ENCODE results near the gene LDHAL6B. TPM values are rescaled to one million over a fixed set of nuclear protein-coding genes. Genes with fewer than 3 reads are reported as not detected.
A peak's percentile ranks its signal among the peaks of the same experiment; 100 is the strongest.

LDHAL6B gene
- total RNA-seq: 1 to 10 TPM in 1 of 6 donors, not detected in 5; 2.1 TPM

DNA sequence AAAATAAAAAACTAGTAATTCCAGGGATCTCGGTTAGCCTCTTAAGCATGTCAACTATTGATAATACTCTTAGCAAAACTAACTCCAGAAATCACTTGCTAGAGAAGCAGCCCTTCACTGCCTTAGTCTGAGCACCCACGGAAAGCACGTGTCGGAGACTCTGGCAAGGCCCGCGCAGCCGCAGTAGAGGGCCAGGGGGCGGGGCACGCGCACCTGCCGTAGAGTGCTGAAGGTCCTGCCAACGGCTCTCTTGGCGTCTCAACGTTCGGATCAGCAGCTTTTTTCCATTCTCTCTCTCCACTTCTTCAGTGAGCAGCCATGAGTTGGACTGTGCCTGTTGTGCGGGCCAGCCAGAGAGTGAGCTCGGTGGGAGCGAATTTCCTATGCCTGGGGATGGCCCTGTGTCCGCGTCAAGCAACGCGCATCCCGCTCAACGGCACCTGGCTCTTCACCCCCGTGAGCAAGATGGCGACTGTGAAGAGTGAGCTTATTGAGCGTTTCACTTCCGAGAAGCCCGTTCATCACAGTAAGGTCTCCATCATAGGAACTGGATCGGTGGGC, at the start of gene LDHAL6B:
Gene LDHAL6B, plus strand, starts transcription at position 221 of the 561 bp plus-strand sequence. Its CDS starts 98 bp downstream, at position 319.
- peak in 1 of 2 donors; percentile 63 for DNase-seq
- Histone ChIP-seq H3K4me1 (no peaks in the 10 kb centered on the region), H3K36me3 (peaks cover 0 to 71% (median 29%) of the 10 kb centered on the region in 4 donors), H3K27ac (no peak within 1 kb of the TSS), H3K4me3 (no peak within 1 kb of the TSS), H3K9me3 (no peaks in the 10 kb centered on the region), H3K27me3 (no peaks in the 10 kb centered on the region)
- peak in 1 of 2 donors; percentile 16 for ATAC-seq (ENCODE audit: low FRiP score in 2 of 2)
- no peak for TF ChIP-seq EP300 (IDR thresholded peaks at IDR 0.05)
- TF ChIP-seq POLR2A (IDR thresholded peaks at IDR 0.05): no peak
- TF ChIP-seq POLR2AphosphoS5 (IDR thresholded peaks at IDR 0.05): no peak
- TF ChIP-seq, protein P1, sequence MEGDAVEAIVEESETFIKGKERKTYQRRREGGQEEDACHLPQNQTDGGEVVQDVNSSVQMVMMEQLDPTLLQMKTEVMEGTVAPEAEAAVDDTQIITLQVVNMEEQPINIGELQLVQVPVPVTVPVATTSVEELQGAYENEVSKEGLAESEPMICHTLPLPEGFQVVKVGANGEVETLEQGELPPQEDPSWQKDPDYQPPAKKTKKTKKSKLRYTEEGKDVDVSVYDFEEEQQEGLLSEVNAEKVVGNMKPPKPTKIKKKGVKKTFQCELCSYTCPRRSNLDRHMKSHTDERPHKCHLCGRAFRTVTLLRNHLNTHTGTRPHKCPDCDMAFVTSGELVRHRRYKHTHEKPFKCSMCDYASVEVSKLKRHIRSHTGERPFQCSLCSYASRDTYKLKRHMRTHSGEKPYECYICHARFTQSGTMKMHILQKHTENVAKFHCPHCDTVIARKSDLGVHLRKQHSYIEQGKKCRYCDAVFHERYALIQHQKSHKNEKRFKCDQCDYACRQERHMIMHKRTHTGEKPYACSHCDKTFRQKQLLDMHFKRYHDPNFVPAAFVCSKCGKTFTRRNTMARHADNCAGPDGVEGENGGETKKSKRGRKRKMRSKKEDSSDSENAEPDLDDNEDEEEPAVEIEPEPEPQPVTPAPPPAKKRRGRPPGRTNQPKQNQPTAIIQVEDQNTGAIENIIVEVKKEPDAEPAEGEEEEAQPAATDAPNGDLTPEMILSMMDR (IDR thresholded peaks at IDR 0.05): no peak
- WGBS, 2 donors: 95 to 98% methylated on average over 30 of the region's 30 CpGs

DNA sequence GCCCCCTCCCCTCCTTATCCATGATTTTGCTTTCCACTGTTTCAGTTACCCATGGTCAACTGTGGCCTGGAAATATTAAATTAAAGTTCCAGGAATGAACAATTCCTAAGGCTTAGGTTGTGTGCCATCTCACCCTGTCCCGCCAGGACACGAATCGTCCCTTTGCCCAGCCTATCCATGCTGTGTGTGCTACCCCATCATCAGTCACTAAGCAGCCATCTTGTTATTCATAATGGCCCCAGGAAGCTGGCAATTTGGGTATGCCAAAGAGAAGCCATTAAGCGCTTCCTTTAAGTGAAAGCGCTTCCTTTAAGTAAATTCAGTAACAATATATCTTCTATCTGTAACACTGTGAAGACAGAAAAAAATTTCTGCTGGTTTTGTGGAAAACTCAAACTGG, 49.2 kb upstream of the LDHAL6B start:
- WGBS, 2 donors: 96 to 99% methylated on average over 5 of the region's 5 CpGs
- DNase-seq (no peak), ATAC-seq (ENCODE audit: low FRiP score in 2 of 2) (no peak)
- no peak overlapping the region for H3K27ac ChIP-seq
- no peak overlapping the region for H3K4me3 ChIP-seq
- H3K36me3 ChIP-seq: peaks cover 0 to 77% (median 22%) of the 10 kb centered on the region in 4 donors
- TF ChIP-seq, protein P1 (IDR thresholded peaks at IDR 0.05): no peak
- TF ChIP-seq EP300 (IDR thresholded peaks at IDR 0.05) (no peak), POLR2AphosphoS5 (IDR thresholded peaks at IDR 0.05) (no peak), POLR2A (IDR thresholded peaks at IDR 0.05) (no peak)
- peaks cover 2 to 7% (median 5%) of the 10 kb centered on the region in 4 donors for H3K4me1 ChIP-seq
- no peaks in the 10 kb centered on the region for H3K9me3 ChIP-seq
- no peaks in the 10 kb centered on the region for H3K27me3 ChIP-seq

DNA sequence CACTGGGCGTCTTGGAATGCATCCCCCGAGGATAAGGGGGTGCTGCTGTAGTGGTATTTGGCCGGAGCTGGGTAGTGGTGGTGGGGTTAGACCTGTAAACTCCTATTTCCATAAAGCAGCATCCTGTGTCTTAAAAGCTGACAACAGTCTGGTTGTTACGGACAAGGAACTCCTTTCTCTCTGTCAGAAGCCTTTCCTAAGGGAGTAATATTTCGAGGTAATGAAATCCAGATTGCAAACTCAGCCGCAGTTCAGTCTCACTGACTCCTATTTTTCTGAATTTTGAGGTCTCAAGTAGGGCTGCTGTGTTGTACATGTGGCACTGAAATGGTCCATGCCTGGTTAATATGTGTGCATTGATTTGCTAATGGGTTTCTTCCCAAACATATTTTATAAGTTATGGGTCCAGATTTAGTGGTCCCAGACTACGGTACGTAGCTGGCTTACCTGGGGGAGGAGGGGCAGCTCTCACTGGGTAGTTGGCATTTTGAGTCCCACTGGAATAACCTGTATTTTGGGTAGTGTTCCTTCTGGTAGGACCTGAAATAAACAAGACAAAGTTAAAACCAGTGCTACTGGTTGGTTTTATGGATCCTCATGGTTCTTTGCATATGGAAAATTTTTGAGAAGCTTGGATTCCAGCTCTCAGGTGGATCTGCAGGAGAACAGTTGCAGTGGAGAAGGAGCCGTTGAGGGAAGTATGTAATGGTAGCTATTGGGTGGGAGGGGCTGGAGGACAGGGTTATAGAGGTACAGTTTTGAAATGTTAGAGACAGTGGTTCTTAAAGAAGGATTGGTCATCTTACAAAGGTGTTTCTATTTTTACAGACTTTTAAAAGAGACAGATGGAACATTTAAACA, 48.6 kb upstream of the LDHAL6B start:
- H3K4me1 ChIP-seq: peaks cover 2 to 7% (median 5%) of the 10 kb centered on the region in 4 donors
- WGBS, 2 donors: 88 to 90% methylated on average over 9 of the region's 9 CpGs
- TF ChIP-seq, protein P1 (IDR thresholded peaks at IDR 0.05): no peak
- no peak for TF ChIP-seq POLR2A (IDR thresholded peaks at IDR 0.05)
- TF ChIP-seq POLR2AphosphoS5 (IDR thresholded peaks at IDR 0.05): no peak
- TF ChIP-seq EP300 (IDR thresholded peaks at IDR 0.05): no peak
- no peak overlapping the region for H3K4me3 ChIP-seq
- H3K36me3 ChIP-seq: peaks cover 0 to 76% (median 19%) of the 10 kb centered on the region in 4 donors
- ATAC-seq (ENCODE audit: low FRiP score in 2 of 2) (peak in 1 of 2 donors; percentile 20), DNase-seq (no peak)
- peak overlapping the region in 2 of 4 donors; percentile 2 to 12 for H3K27ac ChIP-seq
- no peaks in the 10 kb centered on the region for H3K9me3 ChIP-seq
- no peaks in the 10 kb centered on the region for H3K27me3 ChIP-seq

DNA sequence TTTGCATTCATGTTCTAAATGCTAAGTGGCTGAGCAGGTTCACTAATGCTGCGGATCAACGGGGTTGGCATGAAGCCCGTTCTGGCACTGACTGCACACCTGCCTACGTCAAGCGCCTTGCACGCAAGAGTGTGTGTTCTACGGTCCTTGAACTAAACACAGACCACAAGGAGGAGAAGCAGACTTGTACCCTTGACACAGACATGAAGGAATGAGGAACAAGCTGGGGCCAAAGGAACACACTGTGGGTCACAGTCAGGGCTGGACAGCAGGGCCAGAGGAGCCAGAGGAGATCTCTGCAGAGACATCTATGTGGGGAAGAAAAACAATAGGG, 48.0 kb upstream of the LDHAL6B start:
- ATAC-seq (ENCODE audit: low FRiP score in 2 of 2) (peak; percentile 39 to 85), DNase-seq (peak in 1 of 2 donors; percentile 74)
- no peak overlapping the region for H3K4me3 ChIP-seq
- no peaks in the 10 kb centered on the region for H3K9me3 ChIP-seq
- peaks cover 2 to 7% (median 5%) of the 10 kb centered on the region in 4 donors for H3K4me1 ChIP-seq
- 78 to 79% methylated on average over 7 of the region's 7 CpGs for WGBS, 2 donors
- H3K27ac ChIP-seq: peak overlapping the region; percentile 12 to 50 (median 41)
- H3K36me3 ChIP-seq: peaks cover 0 to 70% (median 17%) of the 10 kb centered on the region in 4 donors
- no peaks in the 10 kb centered on the region for H3K27me3 ChIP-seq
- TF ChIP-seq POLR2AphosphoS5 (IDR thresholded peaks at IDR 0.05): peak in 1 of 2 donors; percentile 25
- no peak for TF ChIP-seq POLR2A (IDR thresholded peaks at IDR 0.05)
- TF ChIP-seq, protein P1 (IDR thresholded peaks at IDR 0.05): no peak
- TF ChIP-seq EP300 (IDR thresholded peaks at IDR 0.05): no peak
